Activated CD4-positive, alpha-beta T cell treated with anti-CD3 and anti-CD28 coated beads for 1 hour (primary cell): ENCODE data around the gene TRPM2.
"Not testable (repeated sequence)": the region's sequence is repeated elsewhere in the genome, so short reads cannot be mapped to it uniquely, and the experiment has no call there.

Experiments
- DNase-seq: peaks from one replicate; pipeline ENCODE4 v3.0.0-alpha.2; 2020

The TRPM2 gene

GRCh38 chr21:44356160-44356559 is 2.7 kb downstream of the TRPM2 start:
- no peak for DNase-seq

- no peak for DNase-seq
These were observed 3.2 kb downstream of the TRPM2 start for GRCh38 chr21:44356636-44357035.

GRCh38 chr21:44357064-44357837 is 3.8 kb downstream of the TRPM2 start:
- DNase-seq: no peak

DNA sequence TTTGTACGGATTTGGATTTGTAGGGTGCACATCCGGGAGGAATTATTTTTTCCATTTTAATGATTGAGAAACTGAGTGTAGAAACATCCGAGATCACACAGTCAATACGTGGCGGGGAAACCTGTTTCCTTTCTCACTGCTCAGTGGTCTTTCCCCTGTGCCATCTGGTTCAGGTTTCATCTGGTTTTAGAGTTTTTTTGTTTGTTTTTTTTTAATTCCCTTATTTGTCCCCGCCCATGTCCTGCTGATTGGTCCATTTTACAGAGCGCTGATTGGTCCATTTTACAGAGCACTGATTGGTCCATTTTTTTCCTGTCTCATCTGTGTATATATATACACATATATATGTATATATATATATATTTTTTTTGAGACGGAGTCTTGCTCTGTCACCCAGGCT is 6.0 kb downstream of the TRPM2 start:
- no peak for DNase-seq

GRCh38 chr21:44360159-44360558 is 6.7 kb downstream of the TRPM2 start:
- no peak for DNase-seq

DNA sequence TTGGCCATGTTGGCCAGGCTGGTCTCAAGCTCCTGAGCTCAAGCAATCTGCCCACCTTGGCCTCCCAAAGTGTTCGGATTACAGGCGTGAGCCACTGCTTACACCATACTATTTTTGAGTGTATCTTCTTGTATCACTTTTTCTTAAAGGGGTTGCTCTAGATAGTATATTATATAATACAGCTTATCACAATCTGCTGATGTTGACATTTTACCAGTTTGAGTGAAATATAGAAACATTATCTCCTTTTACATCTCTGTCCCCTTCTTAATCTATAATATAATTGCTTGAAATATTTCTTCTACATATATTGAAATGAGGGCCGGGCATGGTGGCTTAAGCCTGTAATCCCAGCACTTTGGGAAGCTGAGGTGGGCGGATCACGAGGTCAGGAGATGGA is 8.5 kb downstream of the TRPM2 start:
- DNase-seq: not testable (repeated sequence)

- DNase-seq: no peak
These were observed 9.9 kb downstream of the TRPM2 start for GRCh38 chr21:44363278-44363677.

DNA sequence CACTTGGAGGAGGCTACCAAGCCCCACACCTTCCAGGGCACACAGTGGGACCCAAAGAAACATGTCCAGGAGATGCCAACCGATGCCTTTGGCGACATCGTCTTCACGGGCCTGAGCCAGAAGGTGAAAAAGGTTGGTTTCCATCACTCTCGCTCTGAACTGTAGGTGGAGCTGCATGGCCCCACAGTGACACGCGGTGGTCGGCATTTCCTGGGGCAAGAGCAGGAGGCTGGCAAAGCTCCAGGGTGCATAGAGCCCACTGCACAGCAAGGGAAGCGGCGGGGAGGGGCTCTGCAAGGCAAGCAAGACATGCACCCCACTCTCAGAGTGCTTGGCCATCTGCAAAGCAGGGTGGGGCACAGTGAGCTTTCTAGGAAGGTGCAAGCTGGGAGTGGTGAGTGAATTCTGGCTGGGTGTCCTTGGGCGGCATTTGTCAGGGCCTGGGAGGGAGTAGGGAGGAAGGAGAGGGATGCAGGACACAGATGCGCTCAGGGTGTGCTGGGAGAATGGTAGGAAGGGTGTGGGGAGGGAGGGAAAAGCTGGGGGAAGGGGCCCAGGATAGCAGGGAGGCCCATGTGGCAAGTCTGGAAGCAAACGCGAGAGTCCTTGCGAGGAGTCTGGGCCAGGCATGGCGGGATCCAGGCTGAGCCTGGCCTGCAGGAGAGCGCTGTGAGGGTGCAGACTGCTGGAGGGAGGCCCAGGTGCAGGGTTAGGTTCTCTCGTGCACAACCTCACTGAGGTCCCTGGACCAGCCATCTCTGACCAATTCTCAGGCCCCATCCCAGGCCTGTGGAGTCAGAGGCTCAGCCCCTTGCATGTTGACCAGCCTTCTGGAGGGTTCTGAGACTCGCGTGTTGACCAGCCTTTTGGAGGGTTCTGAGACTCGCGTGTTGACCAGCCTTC is 11.0 kb downstream of the TRPM2 start:
- DNase-seq: no peak

DNA sequence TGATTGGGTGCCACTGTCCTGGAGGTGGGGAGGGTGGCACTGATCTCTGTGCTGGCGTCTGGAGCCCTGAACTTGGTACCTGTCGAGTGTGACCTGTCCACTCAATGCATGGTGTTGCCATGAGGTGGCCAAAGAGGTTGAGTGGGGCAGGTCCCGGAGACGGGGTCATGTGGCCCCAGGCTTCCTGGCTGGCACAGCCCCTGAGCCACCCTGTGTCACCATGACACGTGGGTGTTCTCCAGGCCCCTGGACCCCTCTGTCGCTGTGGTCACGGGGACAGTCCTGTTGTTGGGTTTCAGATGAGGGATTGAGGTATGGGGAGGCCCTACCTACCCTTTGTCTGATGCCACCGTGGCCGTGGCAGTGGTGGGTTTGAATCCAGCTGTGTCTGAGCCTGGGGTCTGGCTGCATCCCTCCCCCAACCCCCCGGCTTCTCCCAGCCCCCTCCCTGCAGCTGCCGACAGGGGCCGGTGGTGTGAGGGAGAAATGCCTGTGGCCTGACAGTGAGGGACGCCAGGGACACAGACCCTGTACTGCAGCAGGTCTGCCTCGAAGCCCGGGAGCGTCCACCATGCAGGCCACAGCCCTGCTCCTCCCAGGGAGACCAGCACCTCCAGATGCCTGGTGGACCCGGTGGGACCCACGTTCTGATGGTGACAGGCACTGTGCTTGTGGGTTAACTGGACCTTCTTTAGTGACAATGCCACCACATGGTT is 12.0 kb downstream of the TRPM2 start:
- DNase-seq: no peak

DNA sequence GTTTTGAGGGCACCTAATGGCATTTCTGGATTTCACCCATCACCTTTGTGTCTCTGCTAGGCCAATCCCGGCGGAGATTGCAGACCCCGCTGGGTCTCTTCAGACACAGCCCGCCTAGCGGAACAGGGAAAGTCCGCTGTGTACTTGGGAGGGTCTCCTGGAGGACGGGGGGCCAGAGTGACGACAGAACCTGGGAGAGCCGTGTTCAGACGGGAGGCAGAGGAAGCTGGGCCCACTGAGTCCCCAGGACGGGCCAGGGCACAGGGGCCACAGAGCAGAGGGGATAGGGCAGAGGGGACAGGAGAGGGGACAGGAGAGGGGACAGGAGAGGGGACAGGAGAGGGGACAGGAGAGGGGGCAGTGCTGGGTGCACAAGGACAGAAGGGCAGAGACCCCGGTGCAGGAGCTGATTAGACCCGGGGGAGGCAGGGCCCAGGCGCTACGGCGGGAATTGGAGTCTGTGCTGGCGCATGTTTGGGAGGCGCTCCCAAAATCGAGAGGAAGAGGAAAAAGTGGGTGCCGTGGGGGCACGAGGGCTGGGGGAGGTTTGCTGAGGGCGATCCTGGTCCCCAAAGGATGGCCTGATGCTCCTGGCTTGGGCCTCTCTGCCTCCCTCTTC is 12.7 kb downstream of the TRPM2 start:
- DNase-seq: no peak

- DNase-seq: no peak
These were observed 13.3 kb downstream of the TRPM2 start for GRCh38 chr21:44366586-44367211.

GRCh38 chr21:44368711-44369446 is 15.5 kb downstream of the TRPM2 start:
- DNase-seq: no peak

- no peak for DNase-seq
These were observed 16.8 kb downstream of the TRPM2 start for GRCh38 chr21:44370027-44370735.

DNA sequence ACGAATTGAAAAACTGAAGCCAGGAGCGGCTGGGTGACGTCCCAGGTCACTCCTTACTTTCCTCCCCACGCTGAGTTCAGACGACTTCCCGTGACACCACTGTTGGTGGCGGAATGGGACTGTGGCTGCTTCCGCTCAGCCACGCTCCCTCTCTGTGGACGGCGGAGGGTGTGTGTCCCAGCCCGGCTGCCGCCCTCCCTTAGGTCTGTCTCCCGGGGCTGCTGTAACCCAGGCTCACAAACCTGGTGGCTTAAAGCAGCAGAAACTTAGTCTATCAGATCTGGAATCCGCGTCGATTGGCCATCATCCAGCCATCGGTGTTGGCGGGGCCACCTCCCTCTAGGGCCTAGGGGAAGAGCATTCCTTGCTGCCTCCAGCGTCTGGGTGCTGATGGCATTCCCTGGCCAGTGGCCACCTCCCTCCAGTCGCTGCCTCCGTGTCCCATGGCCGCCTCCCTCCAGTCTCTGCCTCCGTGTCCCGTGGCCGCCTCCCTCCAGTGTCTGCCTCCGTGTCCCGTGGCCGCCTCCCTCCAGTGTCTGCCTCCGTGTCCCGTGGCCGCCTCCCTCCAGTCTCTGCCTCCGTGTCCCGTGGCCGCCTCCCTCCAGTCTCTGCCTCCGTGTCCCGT is 17.5 kb downstream of the TRPM2 start:
- DNase-seq: no peak

GRCh38 chr21:44371596-44371995 is 18.2 kb downstream of the TRPM2 start:
- no peak for DNase-seq

DNA sequence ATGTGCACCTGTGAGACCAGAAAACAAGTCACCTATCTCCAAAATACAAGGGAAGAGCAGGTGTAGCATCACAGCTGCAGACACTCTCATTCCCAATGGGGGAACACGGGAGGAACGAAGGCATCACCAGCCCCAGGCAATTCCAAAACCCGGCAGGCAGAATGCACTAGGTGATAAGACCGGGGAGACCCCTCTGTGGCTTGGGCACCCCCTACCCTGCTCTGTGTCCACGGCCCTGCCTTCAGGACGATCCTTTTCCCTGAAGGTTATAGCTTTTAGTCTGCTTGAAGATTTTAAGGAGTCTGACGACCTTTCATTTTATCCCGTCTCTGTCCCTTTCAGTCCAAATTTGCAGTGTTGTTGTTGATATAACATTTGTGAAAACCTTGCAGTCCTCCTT is 19.2 kb downstream of the TRPM2 start:
- no peak for DNase-seq

GRCh38 chr21:44374601-44375280 is 21.3 kb downstream of the TRPM2 start:
- no peak for DNase-seq

- no peak for DNase-seq
These were observed 21.8 kb downstream of the TRPM2 start for GRCh38 chr21:44375281-44375651.

GRCh38 chr21:44375761-44376241 is 22.4 kb downstream of the TRPM2 start:
- no peak for DNase-seq

DNA sequence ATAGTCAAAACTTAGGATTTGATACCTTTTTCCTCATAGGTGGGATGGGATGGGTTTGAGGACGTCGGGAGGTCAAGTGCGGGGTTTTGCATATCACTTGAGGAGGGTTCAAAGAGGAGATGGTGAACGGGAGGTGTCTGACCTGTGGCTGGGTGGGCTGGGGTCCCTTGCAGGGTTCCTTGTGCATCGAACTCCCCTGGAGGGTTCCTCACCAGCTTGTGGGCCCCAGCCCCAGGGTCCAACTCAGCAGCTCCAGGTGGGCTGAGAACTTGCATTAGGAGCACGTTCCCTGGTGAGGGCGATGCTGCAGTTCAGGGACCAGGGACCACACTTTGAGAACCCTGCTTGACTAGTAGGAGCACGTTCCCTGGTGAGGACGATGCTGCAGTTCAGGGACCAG is 23.2 kb downstream of the TRPM2 start:
- DNase-seq: no peak
